ENCODE measurements around the gene VWA7.

- TF ChIP-seq POLR2A (IDR thresholded peaks at IDR 0.05; ENCODE audit: low read length) (no peak), REST (IDR thresholded peaks at IDR 0.05) (no peak), KDM1A (IDR thresholded peaks at IDR 0.05; ENCODE audit: low read depth) (no peak), POLR2AphosphoS2 (conservative IDR thresholded peaks at IDR 0.05; ENCODE audit: low read length) (no peak), CTCF (IDR thresholded peaks at IDR 0.05) (no peak), ZC3H11A (IDR thresholded peaks at IDR 0.05) (no peak), MAX (IDR thresholded peaks at IDR 0.05) (no peak), ESRRA (IDR thresholded peaks at IDR 0.05; ENCODE audit: borderline replicate concordance, low read length) (no peak), RAD21 (conservative IDR thresholded peaks at IDR 0.05 in 1 of 2, IDR thresholded peaks at IDR 0.05 in 1 of 2) (no peak), CBX2 (IDR thresholded peaks at IDR 0.05; ENCODE audit: borderline replicate concordance, low read depth) (no peak)
Measured at GRCh38 chr6:31749301-31750036, 27.7 kb downstream of the VWA7 start.
